ENCODE measurements around the gene FOXL3. TPM values are rescaled to one million over a fixed set of nuclear protein-coding genes. Genes with fewer than 3 reads are reported as not detected.

FOXL3 gene
- total RNA-seq, 1 experiment from 2014 or later = not detected

GRCh38 chr7:302054-302992 is 12.4 kb downstream of the FOXL3 start:
- no peaks in the 10 kb centered on the region; a peak in 1 of 7 replicates for H3K36me3 Mint-ChIP-seq (ENCODE audit: insufficient read depth in 1 of 3, low read depth in 3 of 3)

More at GRCh38 chr7:302054-302992, 12.4 kb downstream of the FOXL3 start:
- TF ChIP-seq CTCF (conservative IDR thresholded peaks at IDR 0.05) = no peak
- H4K8ac ChIP-seq (replicated peaks; ENCODE audit: insufficient read length, low read depth, low read length) = no peak overlapping the region
- WGBS (ENCODE audit: extremely low coverage, insufficient read length, low lambda C conversion rate) = no CpG with 5 or more reads among the region's 18 CpGs
- H2BK12ac ChIP-seq (ENCODE audit: insufficient read length, low read depth, low read length) = no peak overlapping the region
- no peak overlapping the region for H4K5ac ChIP-seq (ENCODE audit: insufficient read length, low read depth, low read length)
- no peaks in the 10 kb centered on the region for H3K9me3 ChIP-seq (ENCODE audit: control insufficient read depth, low read depth, low read length)
- H3K56ac ChIP-seq (ENCODE audit: insufficient read length, low read depth, low read length) = no peak overlapping the region
- no peak overlapping the region for H3K27ac ChIP-seq (ENCODE audit: insufficient read length, low read depth, low read length)
- no peaks in the 10 kb centered on the region for H3K4me1 ChIP-seq (ENCODE audit: insufficient read depth, low read length)
- H3T11ph ChIP-seq (ENCODE audit: low read length) = no peak overlapping the region
- H2BK5ac ChIP-seq (ENCODE audit: insufficient read length, low read length) = no peak overlapping the region
- no peak for DNase-seq
- Mint-ChIP-seq H3K27me3 (ENCODE audit: low read depth) (peaks cover 2% of the 10 kb centered on the region), H3K27ac (no peak overlapping the region), H3K4me1 (peaks cover 0 to 5% of the 10 kb centered on the region in 2 experiments; a peak in 1 of 4 replicates), H3K9me3 (peaks cover 5 to 10% of the 10 kb centered on the region in 2 experiments), H3K4me3 (no peak overlapping the region)
- H3K9ac ChIP-seq (ENCODE audit: extremely low read depth, insufficient read length, low read length) = no peak overlapping the region
- no peak overlapping the region for H3K18ac ChIP-seq (ENCODE audit: insufficient read length, low read depth, low read length)
- no peak overlapping the region for H2BK15ac ChIP-seq (ENCODE audit: low read depth, low read length)
- H2AK5ac ChIP-seq (ENCODE audit: insufficient read length, low read length) = no peak overlapping the region
- H2BK20ac ChIP-seq (ENCODE audit: low read depth, low read length, poor library complexity, severe bottlenecking) = no peak overlapping the region
- no peaks in the 10 kb centered on the region for H4K20me1 ChIP-seq (ENCODE audit: control insufficient read depth, insufficient read depth, insufficient read length)
- no peaks in the 10 kb centered on the region for H3K79me1 ChIP-seq (ENCODE audit: insufficient read depth, low read depth, low read length, poor library complexity, severe bottlenecking)
- no peak overlapping the region for H2BK120ac ChIP-seq (ENCODE audit: low read depth, low read length, poor library complexity, severe bottlenecking)
- no peaks in the 10 kb centered on the region for H3K79me2 ChIP-seq (ENCODE audit: insufficient read depth, low read length)
- no peak overlapping the region for H4K91ac ChIP-seq (ENCODE audit: insufficient read length, low read depth, low read length)
- H3K23ac ChIP-seq (ENCODE audit: insufficient read length, low read depth, low read length) = no peak overlapping the region
- H3K23me2 ChIP-seq (ENCODE audit: insufficient read length, low read depth, low read length, poor library complexity, severe bottlenecking) = no peaks in the 10 kb centered on the region
- no peak overlapping the region for H2AFZ ChIP-seq (ENCODE audit: low read length)
- H3K27me3 ChIP-seq (ENCODE audit: insufficient read depth, low read length) = no peaks in the 10 kb centered on the region
- H3K4ac ChIP-seq (ENCODE audit: low read depth, low read length) = no peak overlapping the region
- no peak overlapping the region for H3K14ac ChIP-seq (ENCODE audit: insufficient read depth, low read length)
- no peak overlapping the region for H3K4me2 ChIP-seq (ENCODE audit: insufficient read depth, insufficient read length, low read length)
